Endodermal cell (in vitro differentiated cells): ENCODE measurements around the gene PDE4D. TPM values are rescaled to one million over a fixed set of nuclear protein-coding genes. Genes with fewer than 3 reads are reported as not detected.

Experiments used
- DNase-seq: peaks from one replicate; pipeline ENCODE4 v3.0.0-alpha.2; 2017
- H3K27ac ChIP-seq: 2 replicates; pipeline ENCODE4 v1.5.1; 2013; ENCODE audit warnings: mild to moderate bottlenecking, low read depth, low read length, moderate library complexity
- H3K27me3 ChIP-seq: 2 replicates; pipeline ENCODE4 v1.6.1; 2013; ENCODE audit warnings: mild to moderate bottlenecking, low read length, moderate library complexity; ENCODE audit not compliant: insufficient read depth, control insufficient read depth, poor library complexity, severe bottlenecking
- H3K36me3 ChIP-seq: 2 replicates; pipeline ENCODE4 v1.7.0; 2013; ENCODE audit warnings: mild to moderate bottlenecking, low read length, moderate library complexity; ENCODE audit not compliant: control insufficient read depth, insufficient read depth
- H3K4me1 ChIP-seq: one replicate; pipeline ENCODE4 v1.7.0; 2013; ENCODE audit warnings: low read length; ENCODE audit not compliant: control insufficient read depth, insufficient read depth
- H3K4me3 ChIP-seq: 2 replicates; pipeline ENCODE4 v1.5.1; 2013; ENCODE audit warnings: mild to moderate bottlenecking, low read length, moderate library complexity
- H3K9ac ChIP-seq: 2 replicates; pipeline ENCODE4 v1.6.1; 2013; ENCODE audit warnings: mild to moderate bottlenecking, low read length, moderate library complexity; ENCODE audit not compliant: poor library complexity, severe bottlenecking; ENCODE audit errors: extremely low read depth
- H3K9me3 ChIP-seq: 2 replicates; pipeline ENCODE4 v1.6.1; 2013; ENCODE audit warnings: mild to moderate bottlenecking, low read length, moderate library complexity; ENCODE audit not compliant: control insufficient read depth
- H3K27ac Mint-ChIP-seq: 2 replicates; pipeline ENCODE4 v1.8.0; 2020; ENCODE audit warnings: mixed read lengths
- H3K27me3 Mint-ChIP-seq: 2 replicates; pipeline ENCODE4 v1.8.0; 2021; ENCODE audit warnings: mild to moderate bottlenecking, mixed read lengths; ENCODE audit not compliant: insufficient read depth
- H3K36me3 Mint-ChIP-seq: 2 replicates; pipeline ENCODE4 v1.8.0; 2020; ENCODE audit warnings: low read depth, mixed read lengths
- H3K4me1 Mint-ChIP-seq: 2 replicates; pipeline ENCODE4 v1.8.0; 2020; ENCODE audit warnings: mixed read lengths
- H3K4me3 Mint-ChIP-seq: 2 replicates; pipeline ENCODE4 v1.8.0; 2020; ENCODE audit warnings: mild to moderate bottlenecking, moderate library complexity, mixed read lengths
- H3K9me3 Mint-ChIP-seq: 2 replicates; pipeline ENCODE4 v1.8.0; 2020; ENCODE audit warnings: mild to moderate bottlenecking, mixed read lengths
- WGBS, 2 experiments: methylation state at CpG; one replicate each; pipeline versions ENCODE4 v1.1.5 to v1.1.7; 2013; ENCODE audit warnings: missing lambda C conversion rate in 2 of 2, mixed read lengths in 1 of 2; ENCODE audit not compliant: insufficient coverage in 1 of 2, insufficient read length in 1 of 2; 5-methylcytosine and 5-hydroxymethylcytosine counted together
- total RNA-seq, 2 donors: library from RNA; stranded (reverse); fragmentation: NEBNext Ultra II Directional in 1 of 2; extraction: Animal tissue kit (Norgen Biotek cat#: 25700) in 1 of 2; gene quantifications; 2 replicates in 1 of 2; 3 replicates in 1 of 2; pipeline ENCODE4 v1.2.1, GENCODE V29; 2021
- TF ChIP-seq, protein P1 (sequence below): fragments of 200-600 bp; sonication (generic); conservative IDR thresholded peaks from 2 replicates; pipeline ENCODE4 v1.5.0; 2021; ENCODE audit warnings: antibody characterized with exemption, mild to moderate bottlenecking

Gene PDE4D
- total RNA-seq, 2 donors from 2014 or later: 9.2 to 11.4 TPM

DNA sequence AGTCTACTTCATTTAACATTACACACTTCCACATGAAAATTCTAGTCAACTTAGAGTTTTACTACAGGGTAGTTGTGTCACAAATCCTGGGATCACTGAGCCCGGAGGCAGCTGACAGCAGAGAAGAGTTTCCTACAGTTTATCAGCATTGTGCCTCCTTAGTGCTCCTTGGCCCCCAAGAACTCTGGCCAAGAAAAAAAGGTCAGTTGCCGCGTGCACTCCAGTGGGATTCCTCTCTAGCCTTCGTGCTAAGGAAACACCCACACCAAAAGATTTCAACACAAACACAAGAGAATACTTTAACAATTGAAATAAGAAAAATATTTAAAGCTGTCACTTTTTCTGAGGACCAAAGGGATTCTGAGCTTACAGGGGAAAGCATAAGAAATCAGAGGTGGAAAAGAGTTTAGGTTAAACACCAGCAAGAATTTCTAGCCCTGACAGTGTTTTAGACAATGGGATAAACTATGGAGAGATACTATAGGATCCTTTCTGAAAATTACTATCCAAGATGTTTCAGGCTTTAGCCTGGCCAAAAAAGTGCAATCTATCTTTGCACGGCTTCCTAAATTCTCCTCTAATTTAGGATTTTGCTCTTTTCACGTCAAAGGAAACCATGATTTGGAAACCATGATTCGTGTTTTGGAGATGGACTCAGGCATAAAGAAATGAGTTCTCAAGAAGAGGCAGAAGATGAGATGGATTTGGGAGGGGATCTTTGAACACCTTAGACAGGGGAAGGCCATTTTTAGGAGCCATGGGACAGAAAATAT is 703.9 kb downstream of the PDE4D start:
- H3K4me1 Mint-ChIP-seq: peaks cover 5% of the 10 kb centered on the region
- H3K27ac Mint-ChIP-seq: no peak overlapping the region
- no peak for DNase-seq
- Histone ChIP-seq H3K9ac (no peak overlapping the region), H3K4me1 (no peaks in the 10 kb centered on the region), H3K27me3 (no peaks in the 10 kb centered on the region), H3K27ac (no peak overlapping the region), H3K4me3 (no peak overlapping the region), H3K36me3 (no peaks in the 10 kb centered on the region), H3K9me3 (no peaks in the 10 kb centered on the region)
- H3K4me3 Mint-ChIP-seq: no peak overlapping the region
- WGBS, 2 experiments: 83 to 89% methylated on average over 4 to 7 of the region's 7 CpGs
- H3K36me3 Mint-ChIP-seq: no peaks in the 10 kb centered on the region
- H3K27me3 Mint-ChIP-seq: no peaks in the 10 kb centered on the region
- no peaks in the 10 kb centered on the region for H3K9me3 Mint-ChIP-seq
- TF ChIP-seq, protein P1, sequence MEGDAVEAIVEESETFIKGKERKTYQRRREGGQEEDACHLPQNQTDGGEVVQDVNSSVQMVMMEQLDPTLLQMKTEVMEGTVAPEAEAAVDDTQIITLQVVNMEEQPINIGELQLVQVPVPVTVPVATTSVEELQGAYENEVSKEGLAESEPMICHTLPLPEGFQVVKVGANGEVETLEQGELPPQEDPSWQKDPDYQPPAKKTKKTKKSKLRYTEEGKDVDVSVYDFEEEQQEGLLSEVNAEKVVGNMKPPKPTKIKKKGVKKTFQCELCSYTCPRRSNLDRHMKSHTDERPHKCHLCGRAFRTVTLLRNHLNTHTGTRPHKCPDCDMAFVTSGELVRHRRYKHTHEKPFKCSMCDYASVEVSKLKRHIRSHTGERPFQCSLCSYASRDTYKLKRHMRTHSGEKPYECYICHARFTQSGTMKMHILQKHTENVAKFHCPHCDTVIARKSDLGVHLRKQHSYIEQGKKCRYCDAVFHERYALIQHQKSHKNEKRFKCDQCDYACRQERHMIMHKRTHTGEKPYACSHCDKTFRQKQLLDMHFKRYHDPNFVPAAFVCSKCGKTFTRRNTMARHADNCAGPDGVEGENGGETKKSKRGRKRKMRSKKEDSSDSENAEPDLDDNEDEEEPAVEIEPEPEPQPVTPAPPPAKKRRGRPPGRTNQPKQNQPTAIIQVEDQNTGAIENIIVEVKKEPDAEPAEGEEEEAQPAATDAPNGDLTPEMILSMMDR: no peak

DNA sequence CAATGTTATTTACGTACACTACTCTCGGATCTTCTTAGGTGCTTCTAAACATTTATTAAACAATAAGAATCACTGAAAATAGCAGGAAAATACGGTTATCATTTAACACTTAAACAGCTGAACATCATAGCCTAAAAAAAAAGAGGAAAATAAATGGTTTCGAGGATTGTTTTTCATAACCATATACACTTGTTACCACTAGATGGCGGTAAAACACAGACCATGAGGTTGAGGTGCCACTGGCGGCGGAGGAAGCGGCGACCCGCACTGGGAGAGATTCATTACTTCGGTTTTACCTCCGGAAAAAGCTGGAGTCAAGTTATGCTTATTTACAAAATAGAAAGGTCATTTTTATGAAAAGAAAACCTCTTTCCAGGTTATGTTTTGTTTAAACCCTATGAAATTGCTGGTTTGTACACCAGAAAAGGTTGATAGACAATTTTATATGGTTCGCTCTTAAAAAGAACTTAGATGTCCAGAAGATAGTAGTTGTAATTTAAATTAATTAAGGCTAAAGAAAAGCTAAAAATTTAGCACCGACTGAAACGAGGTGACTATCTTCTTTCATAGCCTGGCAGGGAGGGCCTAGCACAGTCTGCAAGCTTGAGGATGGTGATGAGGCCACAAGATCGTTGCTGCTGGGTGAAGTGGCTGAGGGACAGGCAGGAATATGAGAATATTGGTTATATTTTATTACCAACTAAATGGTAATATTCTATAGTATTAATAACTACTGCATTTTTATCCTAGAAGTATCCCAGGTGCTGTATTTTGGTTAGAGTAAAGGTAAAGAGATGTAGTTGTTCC is 704.9 kb downstream of the PDE4D start:
- H3K4me3 ChIP-seq: no peak overlapping the region
- TF ChIP-seq, protein P1: peak; percentile 92
- Mint-ChIP-seq H3K4me1 (peaks cover 5% of the 10 kb centered on the region), H3K27me3 (no peaks in the 10 kb centered on the region), H3K36me3 (no peaks in the 10 kb centered on the region), H3K9me3 (no peaks in the 10 kb centered on the region), H3K4me3 (peak overlapping the region; percentile 1), H3K27ac (no peak overlapping the region)
- H3K4me1 ChIP-seq: no peaks in the 10 kb centered on the region
- WGBS, 2 experiments: 12 to 13% methylated on average over 2 to 15 of the region's 16 CpGs
- H3K9ac ChIP-seq: no peak overlapping the region
- H3K9me3 ChIP-seq: no peaks in the 10 kb centered on the region
- no peak overlapping the region for H3K27ac ChIP-seq
- peak; percentile 81 for DNase-seq
- H3K36me3 ChIP-seq: no peaks in the 10 kb centered on the region
- no peaks in the 10 kb centered on the region for H3K27me3 ChIP-seq

DNA sequence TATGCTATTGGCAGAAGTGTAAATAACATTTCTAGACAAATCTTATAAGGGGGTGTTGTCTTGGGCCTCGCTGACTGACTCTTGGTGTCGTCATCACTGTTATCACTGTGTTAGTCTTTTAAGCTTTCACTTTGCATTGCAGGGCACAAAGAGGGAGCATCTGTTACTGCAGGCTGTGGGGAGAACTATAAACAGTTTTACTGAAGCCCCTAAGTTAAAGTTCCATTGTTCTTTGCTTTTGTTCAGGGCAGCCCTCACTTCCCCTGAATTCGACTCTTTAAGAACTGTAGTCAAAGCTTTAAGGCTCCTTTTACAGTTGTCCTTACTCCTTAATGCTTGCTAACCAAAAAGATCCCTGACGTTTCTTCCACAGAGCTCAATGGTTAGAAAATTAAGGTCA is 705.7 kb downstream of the PDE4D start:
- TF ChIP-seq, protein P1: no peak
- Mint-ChIP-seq H3K27ac (no peak overlapping the region), H3K36me3 (no peaks in the 10 kb centered on the region), H3K27me3 (no peaks in the 10 kb centered on the region), H3K4me1 (peaks cover 5% of the 10 kb centered on the region), H3K9me3 (no peaks in the 10 kb centered on the region), H3K4me3 (no peak overlapping the region)
- Histone ChIP-seq H3K4me3 (no peak overlapping the region), H3K9ac (no peak overlapping the region), H3K27me3 (no peaks in the 10 kb centered on the region), H3K27ac (no peak overlapping the region), H3K9me3 (no peaks in the 10 kb centered on the region), H3K4me1 (no peaks in the 10 kb centered on the region), H3K36me3 (no peaks in the 10 kb centered on the region)
- 11 to 50% methylated on average over 1 to 4 of the region's 4 CpGs for WGBS, 2 experiments
- no peak for DNase-seq
